ENCODE data around the gene ARL4C.

Gene ARL4C

GRCh38 chr2:234521536-234521935, 24.7 kb upstream of the ARL4C start:
- Histone ChIP-seq H3K4me3 (ENCODE audit: low read depth, low read length) (no peak overlapping the region), H3K9ac (ENCODE audit: low read depth, low read length) (no peak overlapping the region), H3K9me3 (ENCODE audit: control insufficient read depth, insufficient read depth, low read length) (no peaks in the 10 kb centered on the region)

GRCh38 chr2:234518986-234519642, 22.2 kb upstream of the ARL4C start:
- Histone ChIP-seq H3K27me3 (ENCODE audit: control insufficient read depth, insufficient read depth, low read length) (no peaks in the 10 kb centered on the region), H3K4me1 (ENCODE audit: control insufficient read depth, insufficient read depth, low read length) (no peaks in the 10 kb centered on the region), H3K27ac (ENCODE audit: low read depth, low read length) (no peak overlapping the region), H3K9ac (ENCODE audit: low read depth, low read length) (no peak overlapping the region), H3K4me3 (ENCODE audit: low read depth, low read length) (no peak overlapping the region), H3K9me3 (ENCODE audit: control insufficient read depth, insufficient read depth, low read length) (no peaks in the 10 kb centered on the region), H3K36me3 (ENCODE audit: control insufficient read depth, insufficient read depth, low read length) (no peaks in the 10 kb centered on the region)

More at GRCh38 chr2:234521536-234521935, 24.7 kb upstream of the ARL4C start:
- H3K36me3 ChIP-seq (ENCODE audit: control insufficient read depth, insufficient read depth, low read length): no peaks in the 10 kb centered on the region
- H3K4me1 ChIP-seq (ENCODE audit: control insufficient read depth, insufficient read depth, low read length): no peaks in the 10 kb centered on the region
- no peak overlapping the region for H3K27ac ChIP-seq (ENCODE audit: low read depth, low read length)
- H3K27me3 ChIP-seq (ENCODE audit: control insufficient read depth, insufficient read depth, low read length): no peaks in the 10 kb centered on the region

GRCh38 chr2:234517971-234518370, 21.1 kb upstream of the ARL4C start:
- Histone ChIP-seq H3K9ac (ENCODE audit: low read depth, low read length) (no peak overlapping the region), H3K4me1 (ENCODE audit: control insufficient read depth, insufficient read depth, low read length) (no peaks in the 10 kb centered on the region), H3K36me3 (ENCODE audit: control insufficient read depth, insufficient read depth, low read length) (no peaks in the 10 kb centered on the region), H3K27ac (ENCODE audit: low read depth, low read length) (no peak overlapping the region), H3K27me3 (ENCODE audit: control insufficient read depth, insufficient read depth, low read length) (no peaks in the 10 kb centered on the region), H3K4me3 (ENCODE audit: low read depth, low read length) (no peak overlapping the region), H3K9me3 (ENCODE audit: control insufficient read depth, insufficient read depth, low read length) (no peaks in the 10 kb centered on the region)

GRCh38 chr2:234514873-234515638, 18.2 kb upstream of the ARL4C start:
- H3K9ac ChIP-seq (ENCODE audit: low read depth, low read length): no peak overlapping the region
- no peak overlapping the region for H3K27ac ChIP-seq (ENCODE audit: low read depth, low read length)
- H3K9me3 ChIP-seq (ENCODE audit: control insufficient read depth, insufficient read depth, low read length): no peaks in the 10 kb centered on the region
- no peaks in the 10 kb centered on the region for H3K4me1 ChIP-seq (ENCODE audit: control insufficient read depth, insufficient read depth, low read length)
- H3K4me3 ChIP-seq (ENCODE audit: low read depth, low read length): no peak overlapping the region
- no peaks in the 10 kb centered on the region for H3K27me3 ChIP-seq (ENCODE audit: control insufficient read depth, insufficient read depth, low read length)
- H3K36me3 ChIP-seq (ENCODE audit: control insufficient read depth, insufficient read depth, low read length): no peaks in the 10 kb centered on the region

GRCh38 chr2:234514099-234514498, 17.2 kb upstream of the ARL4C start:
- no peaks in the 10 kb centered on the region for H3K27me3 ChIP-seq (ENCODE audit: control insufficient read depth, insufficient read depth, low read length)
- no peak overlapping the region for H3K9ac ChIP-seq (ENCODE audit: low read depth, low read length)
- no peak overlapping the region for H3K27ac ChIP-seq (ENCODE audit: low read depth, low read length)
- H3K36me3 ChIP-seq (ENCODE audit: control insufficient read depth, insufficient read depth, low read length): no peaks in the 10 kb centered on the region
- no peaks in the 10 kb centered on the region for H3K4me1 ChIP-seq (ENCODE audit: control insufficient read depth, insufficient read depth, low read length)
- H3K9me3 ChIP-seq (ENCODE audit: control insufficient read depth, insufficient read depth, low read length): no peaks in the 10 kb centered on the region
- no peak overlapping the region for H3K4me3 ChIP-seq (ENCODE audit: low read depth, low read length)

- Histone ChIP-seq H3K36me3 (ENCODE audit: control insufficient read depth, insufficient read depth, low read length) (no peaks in the 10 kb centered on the region), H3K9me3 (ENCODE audit: control insufficient read depth, insufficient read depth, low read length) (no peaks in the 10 kb centered on the region), H3K27ac (ENCODE audit: low read depth, low read length) (no peak overlapping the region)
Measured at GRCh38 chr2:234512884-234513669, 16.2 kb upstream of the ARL4C start.

GRCh38 chr2:234502919-234503285, 6.0 kb upstream of the ARL4C start:
- no peak overlapping the region for H3K27ac ChIP-seq (ENCODE audit: low read depth, low read length)
- H3K9me3 ChIP-seq (ENCODE audit: control insufficient read depth, insufficient read depth, low read length): no peaks in the 10 kb centered on the region
- peaks cover 8% of the 10 kb centered on the region; the same call in 1 of the 2 replicates for H3K27me3 ChIP-seq (ENCODE audit: control insufficient read depth, insufficient read depth, low read length)
- H3K4me1 ChIP-seq (ENCODE audit: control insufficient read depth, insufficient read depth, low read length): peaks cover 16% of the 10 kb centered on the region
- no peaks in the 10 kb centered on the region for H3K36me3 ChIP-seq (ENCODE audit: control insufficient read depth, insufficient read depth, low read length)
- no peak overlapping the region for H3K9ac ChIP-seq (ENCODE audit: low read depth, low read length)
- H3K4me3 ChIP-seq (ENCODE audit: low read depth, low read length): no peak overlapping the region

More at GRCh38 chr2:234512884-234513669, 16.2 kb upstream of the ARL4C start:
- Histone ChIP-seq H3K9ac (ENCODE audit: low read depth, low read length) (no peak overlapping the region), H3K4me3 (ENCODE audit: low read depth, low read length) (no peak overlapping the region), H3K27me3 (ENCODE audit: control insufficient read depth, insufficient read depth, low read length) (no peaks in the 10 kb centered on the region), H3K4me1 (ENCODE audit: control insufficient read depth, insufficient read depth, low read length) (no peaks in the 10 kb centered on the region)

- H3K4me1 ChIP-seq (ENCODE audit: control insufficient read depth, insufficient read depth, low read length): peaks cover 16% of the 10 kb centered on the region
- H3K27ac ChIP-seq (ENCODE audit: low read depth, low read length): no peak overlapping the region
- H3K9me3 ChIP-seq (ENCODE audit: control insufficient read depth, insufficient read depth, low read length): no peaks in the 10 kb centered on the region
- H3K9ac ChIP-seq (ENCODE audit: low read depth, low read length): no peak overlapping the region
- H3K36me3 ChIP-seq (ENCODE audit: control insufficient read depth, insufficient read depth, low read length): no peaks in the 10 kb centered on the region
- H3K4me3 ChIP-seq (ENCODE audit: low read depth, low read length): no peak overlapping the region
- peaks cover 11% of the 10 kb centered on the region; the same call in 1 of the 2 replicates for H3K27me3 ChIP-seq (ENCODE audit: control insufficient read depth, insufficient read depth, low read length)
Measured at GRCh38 chr2:234502285-234502918, 5.5 kb upstream of the ARL4C start.

GRCh38 chr2:234500394-234501006, 3.6 kb upstream of the ARL4C start:
- H3K4me3 ChIP-seq (ENCODE audit: low read depth, low read length): no peak overlapping the region

GRCh38 chr2:234497594-234498235, 834 bp upstream of the ARL4C start:
- peaks cover 20% of the 10 kb centered on the region for H3K4me1 ChIP-seq (ENCODE audit: control insufficient read depth, insufficient read depth, low read length)
- H3K4me3 ChIP-seq (ENCODE audit: low read depth, low read length): peak overlapping the region; percentile 67
- no peaks in the 10 kb centered on the region for H3K36me3 ChIP-seq (ENCODE audit: control insufficient read depth, insufficient read depth, low read length)
- H3K27me3 ChIP-seq (ENCODE audit: control insufficient read depth, insufficient read depth, low read length): peaks cover 27% of the 10 kb centered on the region
- H3K9ac ChIP-seq (ENCODE audit: low read depth, low read length): peak overlapping the region; percentile 70
- H3K27ac ChIP-seq (ENCODE audit: low read depth, low read length): peak overlapping the region; percentile 84
- no peaks in the 10 kb centered on the region for H3K9me3 ChIP-seq (ENCODE audit: control insufficient read depth, insufficient read depth, low read length)

More at GRCh38 chr2:234500394-234501006, 3.6 kb upstream of the ARL4C start:
- Histone ChIP-seq H3K27ac (ENCODE audit: low read depth, low read length) (no peak overlapping the region), H3K4me1 (ENCODE audit: control insufficient read depth, insufficient read depth, low read length) (peaks cover 16% of the 10 kb centered on the region), H3K9ac (ENCODE audit: low read depth, low read length) (no peak overlapping the region), H3K27me3 (ENCODE audit: control insufficient read depth, insufficient read depth, low read length) (peaks cover 19% of the 10 kb centered on the region), H3K36me3 (ENCODE audit: control insufficient read depth, insufficient read depth, low read length) (no peaks in the 10 kb centered on the region), H3K9me3 (ENCODE audit: control insufficient read depth, insufficient read depth, low read length) (no peaks in the 10 kb centered on the region)
